HG02870 (cell line): Measurements from ENCODE around the gene WDR7.
A peak's percentile ranks its signal among the peaks of the same experiment; 100 is the strongest.

Experiments
- ATAC-seq: cut with Tn5 transposase; IDR thresholded peaks from one replicate; pipeline ENCODE4 v1.9.1; 2021; ENCODE audit warnings: mild to moderate bottlenecking, moderate library complexity; ENCODE audit not compliant: unreplicated experiment

The WDR7 gene

DNA sequence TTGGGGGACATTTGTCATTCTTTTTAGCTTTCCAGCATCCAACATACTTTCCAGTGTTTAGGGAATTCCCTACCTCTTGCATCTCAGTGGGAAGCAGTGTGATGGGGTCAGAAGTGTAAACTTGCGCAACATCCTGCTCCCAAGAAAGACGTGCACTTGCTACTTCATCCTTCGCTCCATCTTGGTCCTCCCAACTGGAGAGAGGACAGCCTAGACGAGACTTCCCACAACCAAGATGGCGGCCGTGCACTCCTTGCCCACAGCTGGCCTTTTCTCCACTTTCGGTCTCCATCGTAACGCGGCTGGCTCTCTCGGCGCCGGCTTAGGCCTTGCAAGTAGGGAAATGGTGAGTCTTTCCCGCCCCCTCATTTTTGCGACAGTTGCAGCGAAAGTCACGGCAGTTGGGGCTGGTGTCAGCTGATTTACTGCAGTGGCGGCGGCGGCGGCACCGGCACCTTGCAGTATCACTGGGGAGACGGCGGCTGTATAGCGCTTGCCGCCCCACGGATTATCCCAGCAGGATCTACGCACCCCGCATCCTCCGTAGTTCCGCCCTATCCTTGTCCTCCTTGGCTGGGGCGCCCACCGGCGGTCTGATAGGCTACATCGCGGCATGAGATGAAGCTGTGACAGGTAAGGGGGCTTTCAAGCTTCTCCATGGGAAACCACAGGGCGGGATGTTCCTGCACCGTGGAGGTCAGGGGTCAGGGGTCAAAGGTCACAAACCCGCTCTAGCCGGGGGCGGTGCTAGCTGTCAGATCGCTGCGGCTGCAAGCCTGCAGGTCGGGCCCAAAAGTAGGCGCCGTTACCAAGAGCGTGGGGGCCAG lies at the start of gene WDR7:
TSS of gene WDR7 (plus strand) at position 416 of the 827 bp plus-strand sequence. CDS start 21,157 bp downstream, outside the sequence.
- ATAC-seq: peak; percentile 94

GRCh38 chr18:56606618-56607017 lies 44.5 kb upstream of the WDR7 start:
- no peak for ATAC-seq

DNA sequence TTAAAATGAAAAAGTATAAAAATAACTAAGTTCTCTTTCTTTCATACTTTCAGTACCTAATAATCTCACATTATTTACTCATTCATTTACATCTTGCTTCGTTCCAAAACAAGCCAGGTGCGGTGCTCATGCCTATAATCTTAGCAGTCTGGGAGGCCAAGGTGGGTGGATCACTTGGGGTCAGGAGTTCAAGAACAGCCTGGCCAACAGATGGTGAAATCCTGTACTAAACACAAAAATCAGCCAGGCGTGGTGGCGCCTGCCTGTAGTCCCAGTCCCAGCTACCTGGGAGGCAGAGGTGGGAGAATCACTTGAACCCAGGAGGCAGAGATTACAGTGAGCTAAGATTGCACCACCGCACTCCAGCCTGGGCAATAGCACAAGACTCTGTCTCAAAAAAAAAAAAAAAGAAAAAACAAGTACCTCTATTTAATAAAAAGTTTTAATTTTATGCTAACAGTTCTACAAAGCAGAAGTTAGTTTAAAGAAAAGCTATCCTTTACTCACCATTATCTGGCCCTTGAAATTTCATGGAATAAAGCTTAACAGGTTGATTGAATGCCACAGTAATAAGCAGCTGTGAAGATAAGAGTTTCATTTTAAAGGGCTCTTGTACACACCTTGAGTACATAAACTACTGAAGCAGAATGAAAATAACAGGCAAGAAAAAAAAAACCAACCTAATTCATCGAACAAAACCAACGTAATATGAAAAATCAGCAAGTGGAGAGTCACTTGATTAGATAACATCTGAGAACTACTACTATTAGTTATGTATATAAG lies 35.2 kb upstream of the WDR7 start:
- no peak for ATAC-seq

- ATAC-seq: no peak
Observed at GRCh38 chr18:56627991-56628390, 23.2 kb upstream of the WDR7 start.

DNA sequence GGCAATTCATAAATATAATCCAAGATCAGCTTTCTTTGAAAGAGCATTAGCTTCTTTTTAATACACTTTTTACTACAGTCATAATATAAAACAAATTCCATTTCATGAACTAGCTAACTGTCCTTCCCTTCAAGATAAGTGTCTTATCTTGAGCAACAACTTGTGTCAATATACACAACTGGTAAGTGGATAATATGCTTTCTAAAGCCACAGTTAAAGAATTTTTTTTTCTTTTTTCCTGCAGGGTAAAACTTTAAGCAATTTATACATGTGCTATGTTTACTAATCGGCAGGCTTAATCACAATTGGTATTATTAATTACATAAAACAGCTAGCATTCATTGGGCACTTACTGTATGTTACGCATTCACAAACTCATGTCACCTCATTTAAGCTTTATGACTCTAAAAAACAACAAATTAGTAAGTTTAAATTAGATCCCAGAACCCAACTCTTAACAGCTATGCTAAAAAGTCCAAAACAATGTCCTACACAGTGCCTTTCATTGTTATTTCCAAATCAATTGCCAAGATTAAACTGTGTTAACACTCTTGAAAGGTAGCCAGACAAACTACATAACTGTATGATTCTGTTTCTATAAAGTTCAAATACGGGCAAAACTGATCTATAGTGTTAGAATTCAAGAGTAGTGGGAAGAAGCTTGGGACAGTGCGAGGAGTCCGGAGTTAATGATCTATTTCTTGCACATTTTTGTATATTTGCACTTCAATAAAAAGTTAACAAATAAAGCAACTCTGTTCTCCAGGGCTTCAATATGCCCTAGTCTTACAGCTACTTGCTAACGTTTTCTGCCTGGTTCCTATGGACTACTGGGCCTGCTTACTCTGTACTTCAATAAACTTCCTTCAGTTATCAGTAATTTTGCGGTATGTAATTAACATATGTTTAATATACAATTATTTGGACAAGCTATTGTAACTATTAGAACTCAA lies 18.8 kb upstream of the WDR7 start:
- no peak for ATAC-seq

DNA sequence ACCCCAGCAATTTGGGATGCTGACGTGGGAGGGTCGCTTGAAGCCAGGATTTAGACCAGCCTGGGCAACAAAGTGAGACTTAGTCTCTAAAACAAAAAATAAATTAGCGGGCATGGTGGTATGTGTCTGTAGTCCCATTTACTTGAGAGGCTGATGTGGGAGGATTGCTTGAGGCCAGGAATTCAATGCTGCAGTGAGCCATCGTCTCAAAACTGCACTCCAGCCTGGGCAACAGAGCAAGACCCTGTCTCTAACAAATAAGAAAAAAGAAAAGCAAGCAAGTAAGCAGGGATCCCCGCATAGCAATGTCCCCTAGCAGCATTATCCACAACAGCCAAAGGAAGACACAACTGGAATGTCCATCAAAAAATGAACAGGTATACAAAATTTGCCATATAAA lies 16.2 kb upstream of the WDR7 start:
- ATAC-seq: no peak

GRCh38 chr18:56637176-56637575 lies 14.0 kb upstream of the WDR7 start:
- no peak for ATAC-seq

- ATAC-seq: peak; percentile 14
Observed at GRCh38 chr18:56637711-56638231, 13.4 kb upstream of the WDR7 start.

DNA sequence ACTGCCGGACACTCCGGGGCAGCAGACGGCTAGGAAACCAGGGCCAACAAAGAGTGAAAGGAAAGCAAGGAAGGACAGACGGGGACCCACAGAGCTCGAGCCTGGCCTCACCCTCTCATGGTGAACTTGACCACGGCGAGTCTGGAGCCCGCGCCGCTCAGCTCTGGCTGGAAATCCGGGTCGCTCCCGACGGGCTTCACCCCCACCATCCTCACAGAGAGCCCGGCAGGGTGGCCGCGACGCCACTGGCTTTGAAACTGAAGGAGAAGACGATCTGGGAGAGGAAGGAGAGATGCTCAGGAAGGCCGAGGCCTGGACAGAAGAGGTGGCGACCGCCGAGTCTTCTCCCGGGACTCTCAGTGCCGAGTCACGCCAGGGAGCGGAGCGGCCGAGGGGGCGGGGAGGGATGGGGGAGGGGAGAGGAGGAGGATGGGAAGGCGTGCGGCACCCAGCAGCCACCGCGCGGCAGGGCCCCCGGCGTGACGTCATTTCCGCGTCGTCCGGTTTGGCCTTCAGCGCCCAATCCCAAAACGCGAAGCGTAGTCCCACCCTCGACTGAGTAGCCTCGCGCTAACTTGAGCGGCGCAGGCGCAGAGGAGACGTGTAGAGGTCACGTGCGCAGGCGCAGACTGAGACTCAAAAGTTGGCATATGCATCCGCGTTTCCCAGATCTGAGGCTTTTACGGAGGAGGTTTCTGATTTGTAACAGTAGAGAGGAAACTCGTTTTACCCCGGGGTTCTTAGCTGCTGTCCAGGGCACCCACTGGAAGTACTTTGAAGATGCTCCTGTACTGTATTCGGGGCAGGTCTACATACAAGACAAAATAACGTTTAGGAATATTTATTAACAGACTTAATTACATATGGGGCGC lies 12.7 kb upstream of the WDR7 start, which contains the start of gene TXNL1:
TSS of gene TXNL1 (minus strand) at position 361 of the 872 bp plus-strand sequence. CDS start at position 209, 152 bp downstream.
- peak; percentile 93 for ATAC-seq

DNA sequence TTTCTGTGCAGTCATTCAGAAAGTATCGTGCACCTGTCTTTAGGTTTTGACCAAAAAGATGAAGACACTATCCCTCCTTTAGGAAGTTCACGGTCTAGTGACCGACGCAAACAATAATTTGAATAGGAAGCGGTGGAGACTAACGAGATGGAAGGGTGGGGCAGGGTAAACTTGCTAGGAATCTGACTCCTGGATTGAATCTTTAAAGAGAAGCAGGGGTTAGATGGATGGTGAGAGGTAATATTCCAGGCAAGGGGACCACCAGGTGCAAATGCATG lies 12.1 kb upstream of the WDR7 start:
- ATAC-seq: no peak

DNA sequence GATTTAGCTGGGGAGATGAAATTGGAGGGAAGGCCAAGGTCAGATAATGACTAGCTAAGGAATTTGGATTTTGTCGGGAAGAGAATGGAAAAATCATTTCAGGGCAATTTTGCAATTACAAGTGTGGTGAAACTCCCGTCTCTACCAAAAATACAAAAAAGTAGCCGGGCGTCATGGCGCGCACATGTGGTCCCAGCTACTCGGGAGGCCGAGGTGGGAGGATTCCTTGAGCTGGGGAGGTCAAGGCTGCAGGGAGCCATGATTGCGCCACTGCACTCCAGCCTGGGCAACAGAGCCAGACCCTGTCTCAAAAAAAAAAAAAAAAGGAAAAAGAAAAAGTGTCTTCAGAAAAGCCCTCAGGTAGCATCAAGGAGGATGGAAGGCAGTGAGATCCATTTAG lies 11.6 kb upstream of the WDR7 start:
- ATAC-seq: no peak

GRCh38 chr18:56641714-56642337 lies 9.3 kb upstream of the WDR7 start:
- no peak for ATAC-seq

DNA sequence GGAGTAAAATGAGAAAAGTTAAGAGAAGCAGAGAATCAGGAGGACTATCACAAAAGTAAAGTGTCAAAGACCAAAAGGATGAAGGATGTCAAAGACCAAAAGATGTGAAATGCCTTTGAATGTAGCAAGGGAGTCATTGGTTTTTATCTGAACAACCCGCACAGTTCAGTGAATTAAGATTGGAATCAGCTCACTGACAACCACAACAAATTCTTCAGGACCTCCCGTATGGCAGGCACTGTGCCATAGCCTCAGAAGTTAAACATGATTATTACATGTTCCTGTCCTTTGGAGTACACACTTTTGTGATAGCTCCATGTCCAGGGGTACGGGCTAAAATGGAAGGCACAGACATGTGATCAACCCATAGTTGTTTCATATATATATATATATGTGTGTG lies 7.8 kb upstream of the WDR7 start:
- no peak for ATAC-seq

DNA sequence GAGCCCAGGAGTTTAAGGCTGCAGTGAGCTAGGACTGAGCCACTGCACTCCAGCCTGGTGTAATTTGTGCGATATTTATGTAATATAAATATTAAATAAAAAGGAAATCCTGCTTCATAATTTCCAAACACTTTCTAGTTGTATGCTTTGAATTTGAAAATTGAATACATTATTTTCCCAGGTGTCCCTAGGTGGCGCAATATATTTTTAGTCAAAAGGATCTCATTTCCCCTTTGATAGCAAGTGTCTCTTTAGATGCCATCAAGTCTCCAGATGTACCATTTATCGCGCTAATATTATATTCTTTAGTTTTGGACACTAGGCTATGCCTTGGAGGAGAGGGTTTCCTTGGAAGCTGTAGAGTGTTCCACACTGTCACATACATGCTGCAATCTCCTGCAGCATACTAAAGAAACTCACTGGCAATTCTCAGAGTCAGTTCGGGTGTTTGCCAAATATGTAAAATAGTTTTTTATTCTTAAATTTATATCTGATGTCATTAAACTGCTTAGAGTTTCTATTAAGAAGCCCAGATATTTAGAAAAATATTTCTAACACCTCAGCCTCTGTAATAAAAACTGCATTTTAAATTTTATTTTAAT lies 5.6 kb upstream of the WDR7 start:
- ATAC-seq: no peak

DNA sequence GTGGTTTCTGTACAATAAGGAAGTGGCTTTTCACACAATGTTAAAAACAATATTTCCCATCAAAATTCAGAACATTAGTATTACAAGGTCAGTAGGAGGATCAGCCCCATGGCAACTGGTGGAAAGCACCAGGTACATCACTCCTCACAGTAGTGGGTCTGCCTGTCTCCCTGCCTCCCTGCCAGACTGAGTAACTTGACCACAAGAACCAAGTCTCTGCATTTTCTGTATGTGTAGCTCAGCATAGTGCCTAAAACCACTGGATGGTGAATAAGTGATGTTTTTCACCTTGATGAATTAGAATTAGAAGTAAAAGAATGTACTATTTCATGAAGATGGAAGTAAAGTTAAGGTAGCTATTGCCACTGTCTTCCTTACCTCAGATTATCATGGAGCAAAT lies 4.1 kb upstream of the WDR7 start:
- no peak for ATAC-seq

- no peak for ATAC-seq
Observed at GRCh38 chr18:56647951-56648893, 2.9 kb upstream of the WDR7 start.

DNA sequence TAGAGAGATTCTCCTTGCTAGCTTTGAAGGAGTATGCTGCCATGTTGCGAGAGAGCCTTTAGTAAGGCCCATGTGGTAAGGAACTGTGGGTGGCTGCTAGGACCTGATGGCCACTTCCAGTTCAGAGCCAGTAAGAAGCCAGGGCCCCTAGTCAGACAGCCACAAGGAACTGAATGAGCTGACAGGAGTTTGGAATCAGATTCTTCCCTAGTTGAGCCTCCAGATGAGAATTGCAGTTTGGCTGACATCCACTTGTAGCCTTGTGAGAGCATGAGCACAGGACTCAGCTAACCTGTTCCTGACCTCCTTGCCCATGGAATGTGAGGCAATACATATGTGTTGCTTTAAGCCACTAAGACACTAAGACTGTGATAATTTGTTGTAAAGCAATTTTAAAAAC lies 1.2 kb upstream of the WDR7 start:
- ATAC-seq: no peak

DNA sequence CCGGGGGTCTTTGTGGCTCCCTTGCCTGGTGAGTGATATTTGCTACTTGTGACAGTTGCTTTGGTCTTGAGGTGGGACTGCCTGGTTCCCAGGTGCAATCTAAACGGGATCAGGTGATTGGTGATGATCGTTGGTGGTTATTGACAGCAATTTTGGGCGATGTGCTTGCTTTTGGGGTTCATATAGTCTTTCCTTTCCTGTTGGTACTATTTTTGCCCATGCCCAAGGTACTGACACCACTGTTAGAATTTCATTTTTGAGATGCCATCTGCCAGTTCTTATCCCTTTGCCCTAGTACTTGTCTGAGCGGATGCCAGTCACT lies 573 bp downstream of the WDR7 start:
- ATAC-seq: no peak
